Measurements from ENCODE around the gene METTL5.

GRCh38 chr2:169827272-169828140 lies 2.8 kb upstream of the METTL5 start, which contains the start of gene UBR3:
- TF ChIP-seq CTCF (IDR thresholded peaks at IDR 0.05; ENCODE audit: insufficient read depth, low read length) (no peak), REST (IDR thresholded peaks at IDR 0.05; ENCODE audit: insufficient replicate concordance, low read depth) (no peak)

All from HL-60 (cell line).